Gastroesophageal sphincter (tissue), 3 donors: ENCODE results near the gene CCDC107.

ENCODE experiments used
- EP300 ChIP-seq: sonication (generic); formaldehyde crosslinking; IDR thresholded peaks from one replicate; pipeline ENCODE4 v1.6.1; 2017; ENCODE audit warnings: antibody characterized with exemption, mild to moderate bottlenecking
- POLR2A ChIP-seq, 2 donors: fragments of 450-650 bp; IDR thresholded peaks; one replicate each; pipeline ENCODE4 v1.6.1; 2017; ENCODE audit warnings: antibody characterized with exemption in 2 of 2, mild to moderate bottlenecking in 2 of 2, moderate library complexity in 1 of 2
- POLR2AphosphoS5 ChIP-seq: sonication (generic); formaldehyde crosslinking; IDR thresholded peaks from one replicate; pipeline ENCODE4 v1.6.1; 2017; ENCODE audit warnings: antibody characterized with exemption
- TF ChIP-seq, protein P1 (sequence below), 4 experiments: fragments of 200-600 bp in 2 of 4; fragments of 450-650 bp in 2 of 4; sonication (generic) in 1 of 4; IDR thresholded peaks; one replicate each; pipeline ENCODE4 v1.5.1; 2017 to 2019; ENCODE audit warnings: antibody characterized with exemption in 4 of 4, mild to moderate bottlenecking in 2 of 4, moderate library complexity in 2 of 4

DNA sequence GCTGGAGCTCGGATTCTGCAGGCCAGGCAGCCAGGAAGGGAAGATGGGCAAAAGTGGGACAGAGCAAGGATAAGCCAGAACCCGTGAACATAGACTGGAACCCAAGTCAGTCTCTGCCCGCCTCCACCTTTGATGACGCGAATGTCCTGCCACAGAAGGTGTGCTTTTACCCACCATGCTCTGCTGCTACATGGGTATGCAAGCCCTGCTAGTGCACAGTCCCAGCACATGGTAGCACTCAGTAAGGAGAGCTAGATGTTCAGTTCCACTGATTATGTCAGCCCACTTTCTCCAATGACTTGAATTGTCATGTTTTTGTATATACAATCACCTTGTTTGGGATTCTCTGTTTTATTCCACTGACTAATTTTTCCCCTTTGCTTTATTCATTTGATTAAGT is 28.5 kb upstream of the CCDC107 start:
- TF ChIP-seq, protein P1, sequence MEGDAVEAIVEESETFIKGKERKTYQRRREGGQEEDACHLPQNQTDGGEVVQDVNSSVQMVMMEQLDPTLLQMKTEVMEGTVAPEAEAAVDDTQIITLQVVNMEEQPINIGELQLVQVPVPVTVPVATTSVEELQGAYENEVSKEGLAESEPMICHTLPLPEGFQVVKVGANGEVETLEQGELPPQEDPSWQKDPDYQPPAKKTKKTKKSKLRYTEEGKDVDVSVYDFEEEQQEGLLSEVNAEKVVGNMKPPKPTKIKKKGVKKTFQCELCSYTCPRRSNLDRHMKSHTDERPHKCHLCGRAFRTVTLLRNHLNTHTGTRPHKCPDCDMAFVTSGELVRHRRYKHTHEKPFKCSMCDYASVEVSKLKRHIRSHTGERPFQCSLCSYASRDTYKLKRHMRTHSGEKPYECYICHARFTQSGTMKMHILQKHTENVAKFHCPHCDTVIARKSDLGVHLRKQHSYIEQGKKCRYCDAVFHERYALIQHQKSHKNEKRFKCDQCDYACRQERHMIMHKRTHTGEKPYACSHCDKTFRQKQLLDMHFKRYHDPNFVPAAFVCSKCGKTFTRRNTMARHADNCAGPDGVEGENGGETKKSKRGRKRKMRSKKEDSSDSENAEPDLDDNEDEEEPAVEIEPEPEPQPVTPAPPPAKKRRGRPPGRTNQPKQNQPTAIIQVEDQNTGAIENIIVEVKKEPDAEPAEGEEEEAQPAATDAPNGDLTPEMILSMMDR (IDR thresholded peaks at IDR 0.05): no peak
- no peak for TF ChIP-seq POLR2A (IDR thresholded peaks at IDR 0.05)
- TF ChIP-seq POLR2AphosphoS5: no peak
- TF ChIP-seq EP300: no peak
